ENCODE measurements around the gene ATG9B. TPM values are rescaled to one million over a fixed set of nuclear protein-coding genes. Genes with fewer than 3 reads are reported as not detected.

ATG9B gene
- total RNA-seq, 1 experiment from 2014 or later = 0.98 TPM

DNA sequence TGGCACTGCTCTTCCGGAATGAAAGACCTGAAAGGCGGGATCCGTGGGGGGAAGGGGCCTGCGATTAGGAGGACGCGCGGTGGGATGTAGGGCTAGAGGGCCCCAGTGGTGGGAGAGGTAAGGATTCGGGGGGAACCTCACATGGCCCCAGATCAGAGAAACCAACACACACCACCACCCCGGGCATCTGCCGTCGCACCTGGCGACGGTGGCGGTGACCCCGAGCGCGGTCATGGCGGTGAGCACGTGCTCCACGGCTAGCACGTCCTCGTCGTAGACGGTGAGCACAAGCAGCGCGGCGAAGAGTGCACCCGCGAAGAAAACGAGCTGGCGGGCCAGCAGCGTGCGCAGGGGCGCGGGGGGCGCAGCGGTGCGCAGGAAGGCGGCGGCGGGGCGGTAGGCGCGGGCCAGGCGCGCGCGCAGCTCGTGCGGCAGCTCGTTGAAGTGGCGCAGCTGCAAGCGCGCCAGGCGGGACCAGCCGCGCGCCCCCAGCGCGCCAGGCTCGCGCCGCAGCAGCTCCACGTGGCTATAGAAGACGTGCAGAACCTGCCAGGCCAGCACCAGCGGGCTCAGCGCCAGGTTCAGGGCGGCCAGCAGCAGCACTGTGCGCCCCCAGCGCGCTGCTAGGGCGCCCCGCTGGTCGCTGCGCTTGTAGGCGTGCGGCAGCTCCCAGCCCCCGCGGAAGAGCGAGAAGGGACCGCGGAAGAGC lies 5.7 kb downstream of the ATG9B start:
- Histone ChIP-seq H3K36me3 (ENCODE audit: control insufficient read depth, insufficient read depth, low read length) (no peaks in the 10 kb centered on the region), H3K9me3 (ENCODE audit: control insufficient read depth, insufficient read depth, low read depth, low read length) (no peaks in the 10 kb centered on the region), H3K27me3 (ENCODE audit: control insufficient read depth, insufficient read depth, low read length) (no peaks in the 10 kb centered on the region), H3K4me3 (ENCODE audit: low read depth in 2 of 2, low read length in 2 of 2) (peak overlapping the region; percentile 1 to 52; a peak in 2 of 4 replicates), H3K4me1 (ENCODE audit: control insufficient read depth, insufficient read depth, low read length) (peaks cover 8% of the 10 kb centered on the region; the same call in 1 of the 2 replicates), H3K27ac (ENCODE audit: low read length) (no peak overlapping the region)
- no TSS peak for BruUV-seq (replicated peaks)
- intact Hi-C loops (cut with micrococcal nuclease; ENCODE audit: unreplicated experiment) = loop anchor here (5.0 kb wide), 1 partner anchor 56 kb away; no protein-coding TSS in a partner anchor
- in situ Hi-C loops (cut with HindIII; ENCODE audit: low pct_unique_long_range_greater_than_20kb, low sequenced_read_pairs) = no loop called here
- TF ChIP-seq POLR2AphosphoS5 (IDR thresholded peaks at IDR 0.05; ENCODE audit: low read depth, low read length) = no peak
- no peak for TF ChIP-seq TCF7L2 (IDR thresholded peaks at IDR 0.05; ENCODE audit: low read depth, low read length)
- TF ChIP-seq SIN3A (IDR thresholded peaks at IDR 0.05; ENCODE audit: borderline replicate concordance, insufficient read depth, low read depth, low read length) = no peak
- TF ChIP-seq, protein P1, sequence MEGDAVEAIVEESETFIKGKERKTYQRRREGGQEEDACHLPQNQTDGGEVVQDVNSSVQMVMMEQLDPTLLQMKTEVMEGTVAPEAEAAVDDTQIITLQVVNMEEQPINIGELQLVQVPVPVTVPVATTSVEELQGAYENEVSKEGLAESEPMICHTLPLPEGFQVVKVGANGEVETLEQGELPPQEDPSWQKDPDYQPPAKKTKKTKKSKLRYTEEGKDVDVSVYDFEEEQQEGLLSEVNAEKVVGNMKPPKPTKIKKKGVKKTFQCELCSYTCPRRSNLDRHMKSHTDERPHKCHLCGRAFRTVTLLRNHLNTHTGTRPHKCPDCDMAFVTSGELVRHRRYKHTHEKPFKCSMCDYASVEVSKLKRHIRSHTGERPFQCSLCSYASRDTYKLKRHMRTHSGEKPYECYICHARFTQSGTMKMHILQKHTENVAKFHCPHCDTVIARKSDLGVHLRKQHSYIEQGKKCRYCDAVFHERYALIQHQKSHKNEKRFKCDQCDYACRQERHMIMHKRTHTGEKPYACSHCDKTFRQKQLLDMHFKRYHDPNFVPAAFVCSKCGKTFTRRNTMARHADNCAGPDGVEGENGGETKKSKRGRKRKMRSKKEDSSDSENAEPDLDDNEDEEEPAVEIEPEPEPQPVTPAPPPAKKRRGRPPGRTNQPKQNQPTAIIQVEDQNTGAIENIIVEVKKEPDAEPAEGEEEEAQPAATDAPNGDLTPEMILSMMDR (IDR thresholded peaks at IDR 0.05) = no peak; the same call in none of the 2 replicates
- TF ChIP-seq, protein P2, sequence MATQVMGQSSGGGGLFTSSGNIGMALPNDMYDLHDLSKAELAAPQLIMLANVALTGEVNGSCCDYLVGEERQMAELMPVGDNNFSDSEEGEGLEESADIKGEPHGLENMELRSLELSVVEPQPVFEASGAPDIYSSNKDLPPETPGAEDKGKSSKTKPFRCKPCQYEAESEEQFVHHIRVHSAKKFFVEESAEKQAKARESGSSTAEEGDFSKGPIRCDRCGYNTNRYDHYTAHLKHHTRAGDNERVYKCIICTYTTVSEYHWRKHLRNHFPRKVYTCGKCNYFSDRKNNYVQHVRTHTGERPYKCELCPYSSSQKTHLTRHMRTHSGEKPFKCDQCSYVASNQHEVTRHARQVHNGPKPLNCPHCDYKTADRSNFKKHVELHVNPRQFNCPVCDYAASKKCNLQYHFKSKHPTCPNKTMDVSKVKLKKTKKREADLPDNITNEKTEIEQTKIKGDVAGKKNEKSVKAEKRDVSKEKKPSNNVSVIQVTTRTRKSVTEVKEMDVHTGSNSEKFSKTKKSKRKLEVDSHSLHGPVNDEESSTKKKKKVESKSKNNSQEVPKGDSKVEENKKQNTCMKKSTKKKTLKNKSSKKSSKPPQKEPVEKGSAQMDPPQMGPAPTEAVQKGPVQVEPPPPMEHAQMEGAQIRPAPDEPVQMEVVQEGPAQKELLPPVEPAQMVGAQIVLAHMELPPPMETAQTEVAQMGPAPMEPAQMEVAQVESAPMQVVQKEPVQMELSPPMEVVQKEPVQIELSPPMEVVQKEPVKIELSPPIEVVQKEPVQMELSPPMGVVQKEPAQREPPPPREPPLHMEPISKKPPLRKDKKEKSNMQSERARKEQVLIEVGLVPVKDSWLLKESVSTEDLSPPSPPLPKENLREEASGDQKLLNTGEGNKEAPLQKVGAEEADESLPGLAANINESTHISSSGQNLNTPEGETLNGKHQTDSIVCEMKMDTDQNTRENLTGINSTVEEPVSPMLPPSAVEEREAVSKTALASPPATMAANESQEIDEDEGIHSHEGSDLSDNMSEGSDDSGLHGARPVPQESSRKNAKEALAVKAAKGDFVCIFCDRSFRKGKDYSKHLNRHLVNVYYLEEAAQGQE (IDR thresholded peaks at IDR 0.05; ENCODE audit: insufficient read depth in 1 of 2, low read depth in 2 of 2, low read length in 1 of 2) = no peak
- DNase-seq (ENCODE audit: low read depth, low spot score) = no peak
- POLR2A ChIA-PET = no interaction called here
- CTCF ChIA-PET = interaction anchor here (0.7 to 2.6 kb wide), 8 partner anchors 8 to 59 kb away, joined by 3 to 12 read pairs (median 4); partner anchors contain the start of gene ABCB8
- ATAC-seq = peak; percentile 31

DNA sequence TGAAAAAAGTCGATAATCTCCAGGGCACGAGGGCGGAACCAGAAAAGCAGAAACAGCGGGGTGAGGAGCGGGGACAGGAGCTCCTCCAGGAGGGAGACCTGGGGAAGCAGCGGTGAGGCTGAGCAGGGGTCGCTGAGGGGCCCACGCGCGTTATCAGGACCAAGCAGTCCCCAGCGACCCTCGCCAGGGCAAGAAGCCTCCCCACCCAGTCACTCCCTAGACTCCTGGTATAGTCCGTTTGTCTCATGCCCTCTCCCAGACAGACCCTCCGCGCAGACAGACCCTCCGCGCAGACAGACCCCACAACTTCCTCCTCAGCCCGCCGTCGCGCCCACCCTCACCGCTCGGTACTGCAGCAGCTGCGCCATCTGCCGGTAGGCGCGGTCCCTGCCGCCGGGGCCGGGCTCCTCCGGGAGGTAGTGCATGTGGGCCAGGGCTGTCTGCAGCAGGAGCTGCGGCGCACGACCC lies 6.3 kb downstream of the ATG9B start:
- in situ Hi-C loops (cut with HindIII; ENCODE audit: low pct_unique_long_range_greater_than_20kb, low sequenced_read_pairs) = no loop called here
- H3K27ac ChIP-seq (ENCODE audit: low read length) = no peak overlapping the region
- no peak for TF ChIP-seq TCF7L2 (IDR thresholded peaks at IDR 0.05; ENCODE audit: low read depth, low read length)
- TF ChIP-seq, protein P2 (IDR thresholded peaks at IDR 0.05; ENCODE audit: insufficient read depth in 1 of 2, low read depth in 2 of 2, low read length in 1 of 2) = 0 out of 4 replicates have a peak, but pooled peaks of 1 of the 2 experiments have one; percentile 14
- no peak for TF ChIP-seq SIN3A (IDR thresholded peaks at IDR 0.05; ENCODE audit: borderline replicate concordance, insufficient read depth, low read depth, low read length)
- TF ChIP-seq, protein P1 (IDR thresholded peaks at IDR 0.05) = peak; percentile 99
- TF ChIP-seq POLR2AphosphoS5 (IDR thresholded peaks at IDR 0.05; ENCODE audit: low read depth, low read length) = no peak
- H3K4me3 ChIP-seq (ENCODE audit: low read depth in 2 of 2, low read length in 2 of 2) = peak overlapping the region; percentile 7 to 52; a peak in 3 of 4 replicates
- ChIA-PET CTCF (interaction anchor here (0.5 to 2.6 kb wide), 7 partner anchors 8 to 91 kb away, joined by 3 to 12 read pairs (median 4); partner anchors contain the start of gene ABCB8), POLR2A (no interaction called here)
- ATAC-seq = peak; percentile 88
- intact Hi-C loops (cut with micrococcal nuclease; ENCODE audit: unreplicated experiment) = loop anchor here (5.0 kb wide), 1 partner anchor 56 kb away; no protein-coding TSS in a partner anchor
- H3K27me3 ChIP-seq (ENCODE audit: control insufficient read depth, insufficient read depth, low read length) = no peaks in the 10 kb centered on the region
- DNase-seq (ENCODE audit: low read depth, low spot score) = no peak
- no TSS peak for BruUV-seq (replicated peaks)
- no peaks in the 10 kb centered on the region for H3K36me3 ChIP-seq (ENCODE audit: control insufficient read depth, insufficient read depth, low read length)
- peaks cover 8% of the 10 kb centered on the region; the same call in 1 of the 2 replicates for H3K4me1 ChIP-seq (ENCODE audit: control insufficient read depth, insufficient read depth, low read length)
- H3K9me3 ChIP-seq (ENCODE audit: control insufficient read depth, insufficient read depth, low read depth, low read length) = no peaks in the 10 kb centered on the region

All from Panc1 (cell line).